Lung (tissue), 12 donors: ENCODE data around the gene MINDY2. TPM values are rescaled to one million over a fixed set of nuclear protein-coding genes. Genes with fewer than 3 reads are reported as not detected.

Experiments used
- ATAC-seq: fragments of 200-7000 bp; cut with Tn5 transposase; one replicate; pipeline ENCODE4 v1.9.1; 2020; ENCODE audit warnings: moderate number of reproducible peaks; ENCODE audit not compliant: insufficient read depth, low FRiP score
- DNase-seq, 3 donors: peaks; one replicate each; pipeline ENCODE4 v3.0.0-alpha.2; 2013 to 2017
- H3K27ac ChIP-seq, 2 donors: one replicate each; pipeline ENCODE4 v1.5.1; 2013; ENCODE audit warnings: mild to moderate bottlenecking in 2 of 2, moderate library complexity in 2 of 2, control low read depth in 1 of 2, inconsistent platforms in 1 of 2, low read depth in 1 of 2, low read length in 1 of 2
- H3K27me3 ChIP-seq, 3 donors: one replicate each; pipeline ENCODE4 v1.5.1; 2013; ENCODE audit warnings: low read length in 2 of 3; ENCODE audit not compliant: control insufficient read depth in 3 of 3, insufficient read depth in 3 of 3
- H3K36me3 ChIP-seq, 4 donors: one replicate each; pipeline ENCODE4 v1.5.1; 2013; ENCODE audit warnings: low read length in 4 of 4, mild to moderate bottlenecking in 1 of 4, moderate library complexity in 1 of 4; ENCODE audit not compliant: control insufficient read depth in 4 of 4, insufficient read depth in 4 of 4
- H3K4me1 ChIP-seq, 5 donors: one replicate each; pipeline ENCODE4 v1.5.1; 2013; ENCODE audit warnings: low read length in 5 of 5, mild to moderate bottlenecking in 2 of 5, moderate library complexity in 1 of 5; ENCODE audit not compliant: control insufficient read depth in 5 of 5, insufficient read depth in 5 of 5
- H3K4me3 ChIP-seq: one replicate; pipeline ENCODE4 v1.5.1; 2013; ENCODE audit warnings: mild to moderate bottlenecking, control low read depth, moderate library complexity
- H3K9ac ChIP-seq, 2 donors: one replicate each; pipeline ENCODE4 v1.5.1; 2013; ENCODE audit warnings: low read length in 2 of 2, control low read depth in 1 of 2; ENCODE audit not compliant: insufficient read depth in 1 of 2
- H3K9me3 ChIP-seq, 4 donors: one replicate each; pipeline ENCODE4 v1.5.1; 2013; ENCODE audit warnings: low read length in 3 of 4, mild to moderate bottlenecking in 1 of 4, moderate library complexity in 1 of 4; ENCODE audit not compliant: control insufficient read depth in 4 of 4, insufficient read depth in 3 of 4
- CTCF ChIP-seq: IDR thresholded peaks from 2 replicates; pipeline ENCODE4 v1.5.1; 2012; ENCODE audit warnings: mild to moderate bottlenecking; ENCODE audit errors: control extremely low read depth, extremely low read depth
- WGBS, 2 donors: extraction: QIAGEN DNeasy Blood & Tissue Kit; methylation state at CpG; one replicate each; pipeline ENCODE4 v1.1.7; 2013; 5-methylcytosine and 5-hydroxymethylcytosine counted together
- polyA plus RNA-seq, 2 donors: library from polyadenylated mRNA; stranded (reverse); fragments of 200-250 nt; gene quantifications; one replicate each; pipeline ENCODE4 v1.2.1, GENCODE V29; 2013
- total RNA-seq, 2 donors: library from RNA; depleted of rRNA in 1 of 2; stranded (reverse); fragments of >200 nt in 1 of 2; gene quantifications; one replicate each; pipeline ENCODE4 v1.2.1, GENCODE V29; 2014 to 2021
- donor health status: control.
- donor health status: control.
- donor health status: Bipolar disorder and iron deficiency.
- donor health status: healthy.
- donor health status: DM: yes; HTN: yes; CAD: no.

The MINDY2 gene
- total and polyA plus RNA-seq, 4 donors = 4.1 to 37.9 (median 15.3) TPM

- H3K4me3 ChIP-seq = no peak overlapping the region
- no peak for TF ChIP-seq CTCF
- H3K27me3 ChIP-seq = no peaks in the 10 kb centered on the region
- H3K27ac ChIP-seq = no peak overlapping the region
- no peak for ATAC-seq
- no peak overlapping the region for H3K9ac ChIP-seq
- no peaks in the 10 kb centered on the region for H3K4me1 ChIP-seq
- no peaks in the 10 kb centered on the region for H3K36me3 ChIP-seq
- 95 to 96% methylated on average over 1 of the region's 1 CpG for WGBS, 2 donors
- DNase-seq = no peak
- peaks cover 0 to 5% (median 0%) of the 10 kb centered on the region in 4 donors for H3K9me3 ChIP-seq
Measured at GRCh38 chr15:58761010-58761388, 10.1 kb upstream of the MINDY2 start.

DNA sequence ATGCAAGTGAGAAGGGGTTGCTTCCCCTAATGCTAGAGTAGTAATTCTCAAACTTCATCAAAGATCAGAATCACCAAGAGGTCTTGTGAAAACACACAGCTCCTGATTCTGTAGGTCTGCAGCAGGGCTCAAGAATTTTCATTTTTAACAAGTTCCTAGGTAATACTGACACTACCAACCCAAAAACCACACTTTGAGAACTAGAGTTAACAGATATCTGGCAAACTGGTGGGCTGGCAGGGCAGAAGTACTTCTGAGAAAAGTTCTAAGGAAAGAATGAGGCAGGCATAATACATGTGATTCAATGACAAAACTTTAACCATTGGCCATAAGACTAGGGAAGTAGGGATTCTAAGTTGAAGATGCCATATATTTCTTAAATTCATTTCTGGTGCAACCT is 8.8 kb upstream of the MINDY2 start:
- ATAC-seq = no peak
- no peak overlapping the region for H3K4me3 ChIP-seq
- H3K27ac ChIP-seq = no peak overlapping the region
- peaks cover 0 to 5% (median 0%) of the 10 kb centered on the region in 4 donors for H3K9me3 ChIP-seq
- TF ChIP-seq CTCF = no peak
- H3K36me3 ChIP-seq = no peaks in the 10 kb centered on the region
- DNase-seq = no peak
- H3K9ac ChIP-seq = no peak overlapping the region
- H3K27me3 ChIP-seq = no peaks in the 10 kb centered on the region
- H3K4me1 ChIP-seq = no peaks in the 10 kb centered on the region

GRCh38 chr15:58762731-58763130 is 8.4 kb upstream of the MINDY2 start:
- Histone ChIP-seq H3K4me3 (no peak overlapping the region), H3K27me3 (no peaks in the 10 kb centered on the region), H3K36me3 (no peaks in the 10 kb centered on the region), H3K9ac (no peak overlapping the region), H3K27ac (no peak overlapping the region), H3K4me1 (no peaks in the 10 kb centered on the region), H3K9me3 (peaks cover 0 to 5% (median 0%) of the 10 kb centered on the region in 4 donors)
- WGBS, 2 donors = 91 to 95% methylated on average over 1 of the region's 1 CpG
- no peak for TF ChIP-seq CTCF
- DNase-seq (no peak), ATAC-seq (no peak)

DNA sequence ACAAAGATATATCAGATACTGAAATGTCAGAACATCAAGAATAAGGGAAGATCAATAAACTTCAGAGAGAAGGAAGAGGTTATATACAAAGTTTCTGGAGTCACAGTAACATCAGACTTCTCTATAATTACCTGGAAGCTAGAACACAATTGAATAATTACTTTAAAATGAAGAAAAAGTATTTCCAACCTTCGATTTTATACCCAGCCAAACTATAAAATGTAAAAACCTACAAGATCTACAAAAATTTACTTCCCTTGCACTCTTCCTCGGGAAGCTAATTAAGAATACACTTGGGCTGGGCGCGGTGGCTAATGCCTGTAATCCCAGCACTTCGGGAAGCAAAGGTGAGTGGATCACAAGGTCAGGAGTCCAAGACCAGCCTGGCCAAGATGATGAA is 6.6 kb upstream of the MINDY2 start:
- H3K27ac ChIP-seq = no peak overlapping the region
- no peaks in the 10 kb centered on the region for H3K4me1 ChIP-seq
- no peak for DNase-seq
- H3K36me3 ChIP-seq = no peaks in the 10 kb centered on the region
- WGBS, 2 donors = 95 to 96% methylated on average over 5 of the region's 5 CpGs
- ATAC-seq = no peak
- H3K27me3 ChIP-seq = no peaks in the 10 kb centered on the region
- H3K9ac ChIP-seq = no peak overlapping the region
- peaks cover 0 to 5% (median 0%) of the 10 kb centered on the region in 4 donors for H3K9me3 ChIP-seq
- no peak for TF ChIP-seq CTCF
- no peak overlapping the region for H3K4me3 ChIP-seq
